ENCODE data around the gene FAM47E.

FAM47E gene

GRCh38 chr4:76308548-76308947 lies 57.0 kb downstream of the FAM47E start:
- no peak for TF ChIP-seq CTCF (conservative IDR thresholded peaks at IDR 0.05)

GRCh38 chr4:76309939-76310550 lies 58.5 kb downstream of the FAM47E start:
- TF ChIP-seq CTCF (conservative IDR thresholded peaks at IDR 0.05) = no peak
- H3K27ac ChIP-seq = no peak overlapping the region

More at GRCh38 chr4:76308548-76308947, 57.0 kb downstream of the FAM47E start:
- no peak overlapping the region for H3K27ac ChIP-seq

- no peak overlapping the region for H3K27ac ChIP-seq
- TF ChIP-seq CTCF (conservative IDR thresholded peaks at IDR 0.05) = no peak
Measured at GRCh38 chr4:76310683-76311082, 59.2 kb downstream of the FAM47E start.

GRCh38 chr4:76311896-76312331 lies 60.4 kb downstream of the FAM47E start:
- H3K27ac ChIP-seq = no peak overlapping the region
- TF ChIP-seq CTCF (conservative IDR thresholded peaks at IDR 0.05) = no peak

DNA sequence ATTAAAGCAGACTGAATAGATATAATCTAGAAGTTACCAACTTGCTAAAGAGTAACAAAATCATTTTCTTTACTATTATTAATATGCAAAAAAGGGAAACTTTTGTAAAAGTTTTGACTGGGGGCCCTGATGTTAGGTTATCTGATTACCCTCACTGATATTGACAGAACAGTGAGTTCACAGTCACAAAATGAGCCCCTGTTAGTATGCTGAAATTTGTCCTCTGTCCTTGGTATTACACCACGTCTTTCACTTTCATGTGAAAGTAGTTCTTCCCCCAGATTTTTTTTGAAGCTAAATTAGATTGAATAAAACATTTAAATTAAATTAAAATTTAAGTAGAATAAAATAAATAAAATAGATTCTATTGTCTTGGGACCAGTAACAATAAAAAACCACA lies 60.9 kb downstream of the FAM47E start:
- no peak overlapping the region for H3K27ac ChIP-seq
- TF ChIP-seq CTCF (conservative IDR thresholded peaks at IDR 0.05) = no peak

GRCh38 chr4:76313547-76313946 lies 62.0 kb downstream of the FAM47E start:
- no peak for TF ChIP-seq CTCF (conservative IDR thresholded peaks at IDR 0.05)

GRCh38 chr4:76315267-76315918 lies 63.9 kb downstream of the FAM47E start:
- TF ChIP-seq CTCF (conservative IDR thresholded peaks at IDR 0.05) = no peak

More at GRCh38 chr4:76313547-76313946, 62.0 kb downstream of the FAM47E start:
- H3K27ac ChIP-seq = no peak overlapping the region

More at GRCh38 chr4:76315267-76315918, 63.9 kb downstream of the FAM47E start:
- no peak overlapping the region for H3K27ac ChIP-seq
